ENCODE measurements around the gene DNAJC30. TPM values are rescaled to one million over a fixed set of nuclear protein-coding genes. Genes with fewer than 3 reads are reported as not detected.

The DNAJC30 gene
- total RNA-seq, 2 experiments from 2014 or later: 6.7 to 7.0 TPM

GRCh38 chr7:73642834-73643233 lies 40.4 kb downstream of the DNAJC30 start:
- no peak overlapping the region for H3K27ac Mint-ChIP-seq
- H3K4me1 Mint-ChIP-seq (ENCODE audit: low read depth): no peaks in the 10 kb centered on the region
- no peak for TF ChIP-seq CTCF (IDR thresholded peaks at IDR 0.05)
- CTCF ChIA-PET: interaction anchor here (1.5 to 2.1 kb wide), 2 partner anchors 25 to 36 kb away, joined by 3 to 9 read pairs; partner anchors contain the start of gene VPS37D
- DNase-seq (no peak), ATAC-seq (no peak)
- H3K27me3 Mint-ChIP-seq: peaks cover 26% of the 10 kb centered on the region
- H3K4me3 Mint-ChIP-seq: no peak overlapping the region
- no peaks in the 10 kb centered on the region for H3K36me3 Mint-ChIP-seq (ENCODE audit: low read depth)
- intact Hi-C loops (cut with micrococcal nuclease): no loop called here
- H3K9me3 Mint-ChIP-seq: peaks cover 3% of the 10 kb centered on the region
- POLR2A ChIA-PET: interaction anchor here (1.4 kb wide), 1 partner anchor 17 kb away, joined by 4 read pairs; no protein-coding TSS in a partner anchor

GRCh38 chr7:73638911-73639310 lies 44.3 kb downstream of the DNAJC30 start:
- Mint-ChIP-seq H3K27me3 (peaks cover 12% of the 10 kb centered on the region), H3K9me3 (peaks cover 3% of the 10 kb centered on the region), H3K27ac (no peak overlapping the region), H3K36me3 (ENCODE audit: low read depth) (no peaks in the 10 kb centered on the region), H3K4me1 (ENCODE audit: low read depth) (peaks cover 5% of the 10 kb centered on the region), H3K4me3 (no peak overlapping the region)
- CTCF ChIA-PET: no interaction called here
- DNase-seq: no peak
- no peak for TF ChIP-seq CTCF (IDR thresholded peaks at IDR 0.05)
- intact Hi-C loops (cut with micrococcal nuclease): no loop called here
- ATAC-seq: no peak
- POLR2A ChIA-PET: no interaction called here

GRCh38 chr7:73635428-73636200 lies 47.6 kb downstream of the DNAJC30 start:
- intact Hi-C loops (cut with micrococcal nuclease): no loop called here
- peaks cover 14% of the 10 kb centered on the region for H3K27me3 Mint-ChIP-seq
- DNase-seq (no peak), ATAC-seq (no peak)
- H3K36me3 Mint-ChIP-seq (ENCODE audit: low read depth): no peaks in the 10 kb centered on the region
- no peaks in the 10 kb centered on the region for H3K9me3 Mint-ChIP-seq
- H3K4me3 Mint-ChIP-seq: no peak overlapping the region
- POLR2A ChIA-PET: no interaction called here
- no peak overlapping the region for H3K27ac Mint-ChIP-seq
- CTCF ChIA-PET: no interaction called here
- H3K4me1 Mint-ChIP-seq (ENCODE audit: low read depth): peaks cover 5% of the 10 kb centered on the region
- TF ChIP-seq CTCF (IDR thresholded peaks at IDR 0.05): no peak

- no peak for ATAC-seq
Observed at GRCh38 chr7:73633844-73634243, 49.4 kb downstream of the DNAJC30 start.

More at GRCh38 chr7:73633844-73634243, 49.4 kb downstream of the DNAJC30 start:
- Mint-ChIP-seq H3K27me3 (peaks cover 16% of the 10 kb centered on the region), H3K9me3 (no peaks in the 10 kb centered on the region), H3K36me3 (ENCODE audit: low read depth) (no peaks in the 10 kb centered on the region), H3K4me3 (no peak overlapping the region), H3K27ac (no peak overlapping the region), H3K4me1 (ENCODE audit: low read depth) (peaks cover 5% of the 10 kb centered on the region)
- no peak for DNase-seq
- TF ChIP-seq CTCF (IDR thresholded peaks at IDR 0.05): no peak
- CTCF ChIA-PET: interaction anchor here (0.8 to 1.1 kb wide), 2 partner anchors 27 to 92 kb away, joined by 4 to 7 read pairs; no protein-coding TSS in a partner anchor
- POLR2A ChIA-PET: no interaction called here
- intact Hi-C loops (cut with micrococcal nuclease): no loop called here

All from activated CD8-positive, alpha-beta T cell treated with anti-CD3 and anti-CD28 coated beads for 36 hours (primary cell).